ENCODE results near the gene CIT.
"Not testable (repeated sequence)": the region's sequence is repeated elsewhere in the genome, so short reads cannot be mapped to it uniquely, and the experiment has no call there.

The CIT gene

GRCh38 chr12:119913536-119914330, 36.6 kb upstream of the CIT start:
- FAIRE-seq (no peak), DNase-seq (ENCODE audit: insufficient read length, low spot score) (no peak)
- TF ChIP-seq CTCF (IDR thresholded peaks at IDR 0.05; ENCODE audit: insufficient read depth, missing control alignments): no peak

- FAIRE-seq (no peak), DNase-seq (ENCODE audit: insufficient read length, low spot score) (no peak)
- TF ChIP-seq CTCF (IDR thresholded peaks at IDR 0.05; ENCODE audit: insufficient read depth, missing control alignments): no peak
Observed at GRCh38 chr12:119911182-119911581, 34.1 kb upstream of the CIT start.

- FAIRE-seq: no peak
- DNase-seq (ENCODE audit: insufficient read length, low spot score): no peak
- TF ChIP-seq CTCF (IDR thresholded peaks at IDR 0.05; ENCODE audit: insufficient read depth, missing control alignments): no peak
Observed at GRCh38 chr12:119910586-119910985, 33.5 kb upstream of the CIT start.

GRCh38 chr12:119902084-119902509, 25.0 kb upstream of the CIT start:
- TF ChIP-seq CTCF (IDR thresholded peaks at IDR 0.05; ENCODE audit: insufficient read depth, missing control alignments): peak; percentile 96
- FAIRE-seq: no peak
- peak; percentile 49 for DNase-seq (ENCODE audit: insufficient read length, low spot score)

GRCh38 chr12:119901670-119902069, 24.6 kb upstream of the CIT start:
- FAIRE-seq (no peak), DNase-seq (ENCODE audit: insufficient read length, low spot score) (no peak)
- no peak for TF ChIP-seq CTCF (IDR thresholded peaks at IDR 0.05; ENCODE audit: insufficient read depth, missing control alignments)

- no peak for TF ChIP-seq CTCF (IDR thresholded peaks at IDR 0.05; ENCODE audit: insufficient read depth, missing control alignments)
- no peak for DNase-seq (ENCODE audit: insufficient read length, low spot score)
- FAIRE-seq: no peak
Observed at GRCh38 chr12:119894916-119895315, 17.8 kb upstream of the CIT start.

- not testable (repeated sequence) for DNase-seq (ENCODE audit: insufficient read length, low spot score); FAIRE-seq
Observed at GRCh38 chr12:119892611-119893010, 15.5 kb upstream of the CIT start.
